Hepatocyte (in vitro differentiated cells): ENCODE results near the gene PRELID1. TPM values are rescaled to one million over a fixed set of nuclear protein-coding genes. Genes with fewer than 3 reads are reported as not detected.

Experiments
- DNase-seq: peaks from one replicate; pipeline ENCODE4 v3.0.0-alpha.2; 2016; ENCODE audit warnings: low spot score
- H2AFZ ChIP-seq: fragments of 200-600 bp; sonication (generic); 2 replicates; pipeline ENCODE4 v1.6.0; 2016; ENCODE audit warnings: antibody characterized with exemption, mild to moderate bottlenecking
- H3K27ac ChIP-seq: fragments of 200-600 bp; sonication (generic); 2 replicates; pipeline ENCODE4 v1.5.1; 2016; ENCODE audit warnings: mild to moderate bottlenecking
- H3K27me3 ChIP-seq: fragments of 200-600 bp; sonication (generic); 2 replicates; pipeline ENCODE4 v1.6.1; 2016
- H3K36me3 ChIP-seq: fragments of 200-600 bp; sonication (generic); replicated peaks from 2 replicates; pipeline ENCODE4 v1.5.1; 2016; ENCODE audit warnings: low read depth; ENCODE audit not compliant: insufficient read depth
- H3K4me1 ChIP-seq: fragments of 200-600 bp; sonication (generic); 2 replicates; pipeline ENCODE4 v1.5.1; 2016; ENCODE audit warnings: mild to moderate bottlenecking, moderate library complexity; ENCODE audit not compliant: insufficient read depth
- H3K4me2 ChIP-seq: fragments of 200-600 bp; sonication (generic); 2 replicates; pipeline ENCODE4 v1.6.0; 2016
- H3K4me3 ChIP-seq: fragments of 200-600 bp; sonication (generic); 2 replicates; pipeline ENCODE4 v1.5.1; 2016; ENCODE audit warnings: mild to moderate bottlenecking
- H3K79me2 ChIP-seq: fragments of 200-600 bp; sonication (generic); 2 replicates; pipeline ENCODE4 v1.6.0; 2017; ENCODE audit warnings: mild to moderate bottlenecking
- H3K9me2 ChIP-seq: fragments of 200-600 bp; sonication (generic); replicated peaks from 2 replicates; pipeline ENCODE4 v1.6.0; 2017; ENCODE audit warnings: mild to moderate bottlenecking; ENCODE audit not compliant: insufficient read depth
- H3K9me3 ChIP-seq: fragments of 200-600 bp; sonication (generic); 2 replicates; pipeline ENCODE4 v1.5.1; 2016; ENCODE audit warnings: low read depth, mild to moderate bottlenecking
- H4K20me1 ChIP-seq: fragments of 200-600 bp; sonication (generic); 2 replicates; pipeline ENCODE4 v1.6.0; 2016; ENCODE audit warnings: mild to moderate bottlenecking; ENCODE audit not compliant: insufficient read depth, poor library complexity, severe bottlenecking
- CTCF ChIP-seq: fragments of 200-600 bp; sonication (generic); IDR thresholded peaks from 2 replicates; pipeline ENCODE4 v1.5.1; 2016; ENCODE audit warnings: antibody characterized with exemption, mild to moderate bottlenecking; ENCODE audit not compliant: poor library complexity
- EZH2 ChIP-seq: fragments of 200-600 bp; sonication (generic); IDR thresholded peaks from 2 replicates; pipeline ENCODE4 v1.6.1; 2016; ENCODE audit warnings: antibody characterized with exemption, mild to moderate bottlenecking, borderline replicate concordance
- EZH2phosphoT487 ChIP-seq: fragments of 200-600 bp; sonication (generic); IDR thresholded peaks from one replicate; pipeline ENCODE4 v1.6.1; 2018; ENCODE audit warnings: antibody characterized with exemption, mild to moderate bottlenecking, low read depth, moderate library complexity; ENCODE audit not compliant: unreplicated experiment, severe bottlenecking
- WGBS: methylation state at CpG from one replicate; pipeline ENCODE4 v1.1.6; 2016; ENCODE audit warnings: low lambda C conversion rate; ENCODE audit errors: missing lambda C conversion rate; 5-methylcytosine and 5-hydroxymethylcytosine counted together
- polyA plus RNA-seq: library from polyadenylated mRNA; unstranded; fragments of >200 nt; fragmentation: Nextera tagmentation; extraction: Ambion mirVana; gene quantifications from 2 replicates; pipeline ENCODE4 v1.2.1, GENCODE V29; 2016
- total RNA-seq: library from RNA; depleted of rRNA; stranded (reverse); fragments of >200 nt; gene quantifications from 2 replicates; pipeline ENCODE4 v1.2.3, GENCODE V29; 2014

The PRELID1 gene
- total and polyA plus RNA-seq, 2 experiments from 2014 or later = 228 to 282 TPM

GRCh38 chr5:177313561-177314259, 10.1 kb downstream of the PRELID1 start:
- H3K79me2 ChIP-seq = peaks cover 20% of the 10 kb centered on the region
- no peaks in the 10 kb centered on the region for H3K36me3 ChIP-seq
- DNase-seq = no peak
- no peaks in the 10 kb centered on the region for H3K9me2 ChIP-seq
- TF ChIP-seq CTCF (no peak), EZH2phosphoT487 (no peak), EZH2 (no peak)
- no peak overlapping the region for H3K4me3 ChIP-seq
- H3K9me3 ChIP-seq = no peaks in the 10 kb centered on the region
- no peak overlapping the region for H2AFZ ChIP-seq
- H3K4me1 ChIP-seq = peaks cover 18% of the 10 kb centered on the region
- H3K27me3 ChIP-seq = no peaks in the 10 kb centered on the region
- 95% methylated on average over 15 of the region's 15 CpGs for WGBS
- no peaks in the 10 kb centered on the region for H4K20me1 ChIP-seq
- no peak overlapping the region for H3K27ac ChIP-seq
- H3K4me2 ChIP-seq = no peak overlapping the region

- no peaks in the 10 kb centered on the region for H3K9me2 ChIP-seq
- no peaks in the 10 kb centered on the region for H3K9me3 ChIP-seq
- 94% methylated on average over 13 of the region's 18 CpGs for WGBS
- peaks cover 18% of the 10 kb centered on the region for H3K4me1 ChIP-seq
- TF ChIP-seq EZH2phosphoT487 (no peak), CTCF (no peak)
- no peaks in the 10 kb centered on the region for H3K27me3 ChIP-seq
- no peak for DNase-seq
- no peak overlapping the region for H3K4me2 ChIP-seq
- H3K79me2 ChIP-seq = peaks cover 12% of the 10 kb centered on the region
- H2AFZ ChIP-seq = no peak overlapping the region
- H3K36me3 ChIP-seq = no peaks in the 10 kb centered on the region
- H3K4me3 ChIP-seq = no peak overlapping the region
- H4K20me1 ChIP-seq = no peaks in the 10 kb centered on the region
- H3K27ac ChIP-seq = no peak overlapping the region
Observed at GRCh38 chr5:177314376-177315342, 11.1 kb downstream of the PRELID1 start.

- Histone ChIP-seq H3K4me3 (no peak overlapping the region), H3K36me3 (no peaks in the 10 kb centered on the region), H3K79me2 (peaks cover 6% of the 10 kb centered on the region), H3K27me3 (no peaks in the 10 kb centered on the region), H3K4me2 (no peak overlapping the region), H3K27ac (no peak overlapping the region), H4K20me1 (no peaks in the 10 kb centered on the region), H3K9me2 (no peaks in the 10 kb centered on the region), H2AFZ (no peak overlapping the region), H3K4me1 (peaks cover 18% of the 10 kb centered on the region), H3K9me3 (no peaks in the 10 kb centered on the region)
- 94% methylated on average over 6 of the region's 7 CpGs for WGBS
- DNase-seq = no peak
- no peak for TF ChIP-seq EZH2phosphoT487
- no peak for TF ChIP-seq CTCF
- TF ChIP-seq EZH2 = no peak
Observed at GRCh38 chr5:177315411-177315810, 11.8 kb downstream of the PRELID1 start.
